Loucy (cell line): ENCODE data around the gene CAV3.

Experiments used
- H2AFZ ChIP-seq: fragments of 200-600 bp; sonication (generic); 2 replicates; pipeline ENCODE4 v1.6.0; 2016; ENCODE audit warnings: antibody characterized with exemption, mild to moderate bottlenecking, low read length, moderate library complexity
- H3F3A ChIP-seq: fragments of 200-600 bp; 2 replicates; pipeline ENCODE4 v1.6.0; 2016; ENCODE audit warnings: antibody characterized with exemption, low read depth, mild to moderate bottlenecking
- H3K27me3 ChIP-seq: fragments of 200-600 bp; sonication (generic); 2 replicates; pipeline ENCODE4 v1.6.1; 2014; ENCODE audit warnings: low read length, mild to moderate bottlenecking; ENCODE audit not compliant: insufficient read depth, poor library complexity, severe bottlenecking
- H3K36me3 ChIP-seq: fragments of 200-600 bp; sonication (generic); 2 replicates; pipeline ENCODE4 v1.6.1; 2016; ENCODE audit warnings: low read length; ENCODE audit not compliant: insufficient read depth
- H3K4me1 ChIP-seq: fragments of 200-600 bp; sonication (generic); 2 replicates; pipeline ENCODE4 v1.5.1; 2014; ENCODE audit warnings: low read length, mild to moderate bottlenecking; ENCODE audit not compliant: insufficient read depth, poor library complexity, severe bottlenecking
- H3K4me2 ChIP-seq: fragments of 200-600 bp; sonication (generic); 2 replicates; pipeline ENCODE4 v1.6.0; 2014; ENCODE audit warnings: antibody characterized with exemption, low read length, low read depth, mild to moderate bottlenecking; ENCODE audit not compliant: poor library complexity, severe bottlenecking
- H3K4me3 ChIP-seq: fragments of 200-600 bp; sonication (generic); 2 replicates; pipeline ENCODE4 v1.5.1; 2014; ENCODE audit warnings: low read length, mild to moderate bottlenecking, mixed read lengths; ENCODE audit not compliant: poor library complexity, severe bottlenecking
- H3K79me2 ChIP-seq: fragments of 200-600 bp; sonication (generic); 2 replicates; pipeline ENCODE4 v1.6.1; 2014; ENCODE audit warnings: low read length; ENCODE audit not compliant: insufficient read depth
- H3K9ac ChIP-seq: fragments of 200-600 bp; sonication (generic); 2 replicates; pipeline ENCODE4 v1.6.0; 2014; ENCODE audit warnings: mild to moderate bottlenecking, low read depth, low read length, moderate library complexity; ENCODE audit not compliant: poor library complexity, severe bottlenecking
- H3K9me2 ChIP-seq: fragments of 200-600 bp; sonication (generic); replicated peaks from 2 replicates; pipeline ENCODE4 v1.6.1; 2016; ENCODE audit warnings: low read depth, low read length, mixed read lengths
- H3K9me3 ChIP-seq: fragments of 200-600 bp; sonication (generic); 2 replicates; pipeline ENCODE4 v1.6.1; 2014; ENCODE audit warnings: mild to moderate bottlenecking, antibody characterized with exemption, low read length, low read depth; ENCODE audit not compliant: insufficient read depth
- H4K20me1 ChIP-seq: fragments of 200-600 bp; sonication (generic); 2 replicates; pipeline ENCODE4 v1.6.0; 2014; ENCODE audit warnings: antibody characterized with exemption, low read length, mild to moderate bottlenecking; ENCODE audit not compliant: insufficient read depth, poor library complexity, severe bottlenecking
- CTCF ChIP-seq: fragments of 200-600 bp; sonication (generic); conservative IDR thresholded peaks from 2 replicates; pipeline ENCODE4 v1.5.1; 2014; ENCODE audit warnings: mild to moderate bottlenecking, antibody characterized with exemption, low read length
- EZH2phosphoT487 ChIP-seq: fragments of 200-600 bp; IDR thresholded peaks from 2 replicates; pipeline ENCODE4 v1.6.1; 2018; ENCODE audit warnings: antibody characterized with exemption, mild to moderate bottlenecking, moderate library complexity, borderline replicate concordance

The CAV3 gene

GRCh38 chr3:8736436-8736835, 2.8 kb downstream of the CAV3 start:
- H3K79me2 ChIP-seq = no peaks in the 10 kb centered on the region
- no peaks in the 10 kb centered on the region for H3F3A ChIP-seq
- no peaks in the 10 kb centered on the region for H3K9me3 ChIP-seq
- no peak overlapping the region for H2AFZ ChIP-seq
- no peaks in the 10 kb centered on the region for H3K4me1 ChIP-seq
- no peak overlapping the region for H3K4me3 ChIP-seq
- no peaks in the 10 kb centered on the region for H3K27me3 ChIP-seq
- no peak overlapping the region for H3K9ac ChIP-seq
- TF ChIP-seq EZH2phosphoT487 (no peak), CTCF (no peak)
- no peaks in the 10 kb centered on the region for H3K36me3 ChIP-seq
- H3K4me2 ChIP-seq = no peak overlapping the region
- H3K9me2 ChIP-seq = no peaks in the 10 kb centered on the region
- no peaks in the 10 kb centered on the region for H4K20me1 ChIP-seq

DNA sequence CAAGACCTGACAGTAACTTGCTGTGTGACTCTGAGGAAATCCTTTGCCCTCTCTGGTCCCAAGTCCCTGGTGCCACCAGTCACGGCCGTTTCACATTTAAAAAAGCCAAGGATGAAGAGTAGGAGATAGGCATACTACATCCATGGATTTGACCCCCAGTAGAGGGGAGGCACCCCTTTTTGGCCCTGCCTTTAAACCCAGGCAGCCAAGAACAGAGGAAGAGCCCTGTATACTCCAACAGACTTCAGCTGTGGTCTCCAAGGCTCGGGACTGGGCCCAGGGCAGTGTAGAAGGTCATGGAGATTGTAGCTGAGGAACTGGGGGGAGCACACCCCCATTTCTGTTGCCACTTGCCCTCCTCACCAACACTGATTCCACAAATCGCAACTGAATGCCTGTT, 3.7 kb downstream of the CAV3 start:
- Histone ChIP-seq H3K79me2 (no peaks in the 10 kb centered on the region), H3K4me2 (no peak overlapping the region), H3K4me3 (no peak overlapping the region), H3K9ac (no peak overlapping the region), H3K9me3 (no peaks in the 10 kb centered on the region), H3F3A (no peaks in the 10 kb centered on the region), H4K20me1 (no peaks in the 10 kb centered on the region), H2AFZ (no peak overlapping the region), H3K4me1 (no peaks in the 10 kb centered on the region), H3K36me3 (no peaks in the 10 kb centered on the region), H3K27me3 (no peaks in the 10 kb centered on the region), H3K9me2 (no peaks in the 10 kb centered on the region)
- TF ChIP-seq EZH2phosphoT487 = no peak
- no peak for TF ChIP-seq CTCF

GRCh38 chr3:8737823-8738222, 4.2 kb downstream of the CAV3 start:
- no peak overlapping the region for H2AFZ ChIP-seq
- no peaks in the 10 kb centered on the region for H3K79me2 ChIP-seq
- no peak overlapping the region for H3K4me2 ChIP-seq
- no peaks in the 10 kb centered on the region for H3K36me3 ChIP-seq
- TF ChIP-seq CTCF = no peak
- TF ChIP-seq EZH2phosphoT487 = no peak
- no peaks in the 10 kb centered on the region for H3K9me2 ChIP-seq
- H3K9ac ChIP-seq = no peak overlapping the region
- no peaks in the 10 kb centered on the region for H3K27me3 ChIP-seq
- H3F3A ChIP-seq = no peaks in the 10 kb centered on the region
- H3K4me3 ChIP-seq = no peak overlapping the region
- no peaks in the 10 kb centered on the region for H3K4me1 ChIP-seq
- no peaks in the 10 kb centered on the region for H4K20me1 ChIP-seq
- H3K9me3 ChIP-seq = no peaks in the 10 kb centered on the region
